Measurements from ENCODE around the gene EPDR1.

The EPDR1 gene

DNA sequence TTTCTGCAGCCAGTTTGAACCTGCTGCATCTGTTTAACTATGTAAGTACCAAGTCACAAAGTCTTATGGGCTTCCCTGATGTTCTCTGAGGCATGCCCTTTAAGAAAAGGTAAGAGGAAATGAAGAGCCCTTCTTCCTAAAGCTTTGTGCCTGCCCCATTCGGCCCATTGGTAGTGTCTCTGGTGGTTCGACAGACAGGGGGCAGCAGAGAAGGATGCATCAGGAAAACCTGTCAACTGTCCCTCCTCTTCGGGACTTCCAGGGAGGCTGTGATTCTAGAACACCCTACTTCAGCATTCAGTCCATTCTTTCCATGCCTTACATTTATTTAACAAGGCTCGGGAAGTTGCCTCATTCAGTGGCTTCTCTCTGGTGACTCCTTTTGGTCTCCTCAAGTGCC, 1.9 kb upstream of the EPDR1 start:
- no peak for TF ChIP-seq CTCF (IDR thresholded peaks at IDR 0.05; ENCODE audit: insufficient read depth, low read depth, low read length, missing control alignments)
- no peak for DNase-seq (ENCODE audit: low read depth)
- no peak overlapping the region for H3K4me3 ChIP-seq (ENCODE audit: low read length)

DNA sequence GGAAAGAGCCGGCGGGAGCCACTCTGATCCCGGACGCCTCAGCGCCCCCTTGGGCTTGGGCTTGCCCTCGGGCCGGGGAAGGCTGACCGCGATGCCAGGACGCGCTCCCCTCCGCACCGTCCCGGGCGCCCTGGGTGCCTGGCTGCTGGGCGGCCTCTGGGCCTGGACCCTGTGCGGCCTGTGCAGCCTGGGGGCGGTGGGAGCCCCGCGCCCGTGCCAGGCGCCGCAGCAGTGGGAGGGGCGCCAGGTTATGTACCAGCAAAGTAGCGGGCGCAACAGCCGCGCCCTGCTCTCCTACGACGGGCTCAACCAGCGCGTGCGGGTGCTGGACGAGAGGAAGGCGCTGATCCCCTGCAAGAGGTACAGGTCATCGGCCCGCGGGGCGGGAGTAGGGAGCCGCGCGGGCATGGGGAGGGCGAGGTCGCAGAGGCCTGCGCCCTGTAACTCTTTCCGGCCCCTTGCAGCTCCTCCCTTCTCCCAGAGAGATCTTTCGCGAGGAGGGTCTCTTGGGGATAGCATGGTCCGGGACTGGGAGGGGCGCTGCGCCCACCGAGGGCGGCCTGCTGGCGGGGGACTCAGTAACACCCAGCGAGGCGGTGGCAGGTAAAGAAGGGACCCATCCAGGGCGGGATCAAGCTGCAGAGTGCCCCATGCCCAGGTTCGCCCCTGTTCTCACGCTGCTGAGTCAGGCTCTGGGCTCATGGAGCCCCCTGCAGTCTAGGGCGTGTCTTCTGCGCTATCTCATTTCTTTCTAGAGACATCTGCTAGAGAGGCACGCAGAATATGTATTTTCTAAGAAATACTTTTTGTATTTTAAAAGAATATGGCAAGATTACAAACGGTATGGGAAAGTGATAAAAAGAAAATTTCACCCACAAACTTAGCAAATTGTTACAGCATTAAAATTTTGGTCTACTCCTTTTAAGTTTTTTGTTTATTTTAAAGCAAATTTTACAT, 687 bp downstream of the EPDR1 start:
- peak overlapping the region; percentile 15 for H3K4me3 ChIP-seq (ENCODE audit: low read length)
- no peak for TF ChIP-seq CTCF (IDR thresholded peaks at IDR 0.05; ENCODE audit: insufficient read depth, low read depth, low read length, missing control alignments)
- DNase-seq (ENCODE audit: low read depth): no peak

DNA sequence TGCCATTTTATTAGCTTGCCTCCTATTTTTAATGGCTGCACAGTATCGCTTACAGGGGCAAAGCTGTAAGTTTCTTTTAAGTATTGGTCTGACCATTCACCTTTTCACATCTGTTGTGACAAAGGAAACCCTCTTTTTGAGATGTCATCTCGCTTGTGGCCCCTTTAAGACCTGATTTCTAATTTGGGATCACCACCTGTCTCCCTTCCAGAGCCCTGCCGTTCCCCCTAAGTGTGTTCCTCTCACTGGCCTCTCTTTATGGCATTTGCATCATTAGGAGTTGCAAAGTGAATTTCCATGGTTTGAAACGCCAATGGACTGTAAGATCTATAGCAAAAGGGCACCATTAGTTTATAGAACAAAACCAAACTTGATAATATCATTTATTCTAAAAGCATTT, 1.4 kb downstream of the EPDR1 start:
- no peak overlapping the region for H3K4me3 ChIP-seq (ENCODE audit: low read length)
- DNase-seq (ENCODE audit: low read depth): no peak
- TF ChIP-seq CTCF (IDR thresholded peaks at IDR 0.05; ENCODE audit: insufficient read depth, low read depth, low read length, missing control alignments): no peak

DNA sequence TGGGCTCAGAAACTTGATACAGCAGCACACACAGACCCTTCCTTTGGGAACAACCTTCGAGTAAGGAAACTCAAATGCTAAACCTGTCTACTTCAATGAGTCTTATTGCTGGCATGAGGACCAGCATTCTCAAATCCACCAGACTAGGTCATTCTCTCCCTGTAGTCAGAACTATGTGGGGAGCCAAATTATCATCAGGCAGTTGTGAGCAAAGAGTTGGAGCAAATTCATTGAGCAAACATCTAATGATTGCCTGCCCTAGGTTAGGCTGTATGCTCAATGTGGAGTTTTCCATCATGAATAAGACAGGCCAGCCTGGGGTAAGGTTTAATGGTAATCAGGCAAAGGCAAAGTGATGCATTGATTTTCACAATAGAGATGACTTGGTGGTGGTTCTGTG, 3.6 kb downstream of the EPDR1 start:
- H3K4me3 ChIP-seq (ENCODE audit: low read length): no peak overlapping the region
- DNase-seq (ENCODE audit: low read depth): no peak
- no peak for TF ChIP-seq CTCF (IDR thresholded peaks at IDR 0.05; ENCODE audit: insufficient read depth, low read depth, low read length, missing control alignments)

DNA sequence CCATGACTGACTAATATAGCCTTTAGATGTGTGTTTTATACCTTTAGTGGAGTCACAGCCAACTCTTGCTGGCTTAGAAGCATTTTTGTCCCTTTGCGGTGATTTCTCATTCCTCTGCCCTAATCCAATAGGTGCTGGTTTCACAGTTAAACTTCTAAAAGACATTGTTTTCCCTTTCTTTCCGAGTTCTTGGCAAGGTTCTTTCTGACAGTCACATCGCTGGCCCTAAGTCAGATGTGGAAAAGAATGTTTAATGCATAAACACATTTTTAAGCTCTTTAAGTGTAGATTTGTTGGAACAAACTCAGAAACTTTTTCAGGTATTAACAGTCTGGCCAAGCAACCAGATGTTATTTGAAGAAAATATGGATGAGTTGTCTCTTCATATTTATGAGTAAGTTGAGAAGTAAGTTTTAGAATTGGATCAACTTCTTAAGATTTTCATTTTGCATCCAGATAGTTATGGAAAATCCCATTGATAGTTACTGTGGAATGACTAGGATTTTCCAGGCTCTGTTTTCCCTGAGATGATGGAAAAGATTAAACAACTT, 4.1 kb downstream of the EPDR1 start:
- DNase-seq (ENCODE audit: low read depth): no peak
- no peak overlapping the region for H3K4me3 ChIP-seq (ENCODE audit: low read length)
- TF ChIP-seq CTCF (IDR thresholded peaks at IDR 0.05; ENCODE audit: insufficient read depth, low read depth, low read length, missing control alignments): no peak

- no peak for DNase-seq (ENCODE audit: low read depth)
- no peak overlapping the region for H3K4me3 ChIP-seq (ENCODE audit: low read length)
- no peak for TF ChIP-seq CTCF (IDR thresholded peaks at IDR 0.05; ENCODE audit: insufficient read depth, low read depth, low read length, missing control alignments)
Measured at GRCh38 chr7:37925620-37926019, 5.2 kb downstream of the EPDR1 start.
